Fibroblast of skin of left biceps (primary cell): Measurements from ENCODE around the gene CFAP299.
"Not testable (repeated sequence)": the region's sequence is repeated elsewhere in the genome, so short reads cannot be mapped to it uniquely, and the experiment has no call there.

Experiments
- DNase-seq, 2 experiments: peaks; one replicate each; pipeline ENCODE4 v3.0.0-alpha.2; 2013; ENCODE audit warnings: low read depth in 2 of 2

The CFAP299 gene

DNA sequence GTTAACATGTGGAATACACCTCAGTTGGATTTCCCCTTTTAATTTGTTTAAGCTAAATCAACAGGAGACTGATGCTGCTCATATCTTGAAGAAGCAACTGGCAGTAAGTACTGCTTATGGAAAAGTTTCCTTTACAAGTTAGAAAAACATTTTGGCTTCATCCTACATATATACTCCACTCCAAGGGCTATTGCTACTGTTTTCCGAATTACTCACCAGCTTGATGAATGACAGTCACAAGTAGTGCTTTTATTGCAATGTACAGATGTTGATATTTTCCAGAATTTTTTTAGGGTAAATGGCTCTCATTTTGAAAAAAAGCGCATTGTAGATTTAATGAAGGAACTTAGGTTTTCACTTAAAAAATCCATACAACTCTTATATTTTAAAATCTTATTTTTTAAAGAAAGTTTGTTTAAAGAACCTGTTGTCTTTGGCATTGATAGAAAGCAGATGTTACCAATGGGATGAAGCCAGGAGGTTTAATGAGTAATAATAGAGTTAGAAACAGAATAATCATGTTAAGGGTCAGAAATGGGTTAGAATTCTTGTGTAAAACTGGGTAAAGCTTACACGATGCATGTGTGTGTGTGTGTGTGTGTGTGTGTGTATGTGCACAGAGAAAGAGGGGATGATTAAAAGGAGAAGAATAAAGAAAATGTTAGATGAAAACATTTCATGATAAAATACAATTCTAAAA is 272.9 kb downstream of the CFAP299 start:
- peak; percentile 8 to 13 for DNase-seq

DNA sequence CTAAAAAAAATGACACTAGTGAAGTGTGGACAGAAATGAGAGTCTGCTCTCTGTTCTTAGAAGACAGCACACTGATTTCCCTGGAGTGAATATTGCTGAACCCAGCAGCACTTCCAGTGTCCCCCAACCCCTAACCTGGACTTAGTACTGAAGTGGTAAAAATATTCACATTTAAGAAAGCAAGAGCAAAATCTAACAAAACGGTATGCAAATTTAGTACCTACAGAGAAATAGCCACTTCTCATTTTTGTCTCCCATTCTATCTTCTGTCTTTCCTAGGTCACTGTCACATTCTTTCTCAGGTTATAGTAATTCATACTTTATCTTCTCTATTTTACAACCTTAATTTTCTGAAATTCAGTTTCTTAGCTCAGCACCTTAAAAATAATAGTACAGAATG is 274.7 kb downstream of the CFAP299 start:
- no peak for DNase-seq

DNA sequence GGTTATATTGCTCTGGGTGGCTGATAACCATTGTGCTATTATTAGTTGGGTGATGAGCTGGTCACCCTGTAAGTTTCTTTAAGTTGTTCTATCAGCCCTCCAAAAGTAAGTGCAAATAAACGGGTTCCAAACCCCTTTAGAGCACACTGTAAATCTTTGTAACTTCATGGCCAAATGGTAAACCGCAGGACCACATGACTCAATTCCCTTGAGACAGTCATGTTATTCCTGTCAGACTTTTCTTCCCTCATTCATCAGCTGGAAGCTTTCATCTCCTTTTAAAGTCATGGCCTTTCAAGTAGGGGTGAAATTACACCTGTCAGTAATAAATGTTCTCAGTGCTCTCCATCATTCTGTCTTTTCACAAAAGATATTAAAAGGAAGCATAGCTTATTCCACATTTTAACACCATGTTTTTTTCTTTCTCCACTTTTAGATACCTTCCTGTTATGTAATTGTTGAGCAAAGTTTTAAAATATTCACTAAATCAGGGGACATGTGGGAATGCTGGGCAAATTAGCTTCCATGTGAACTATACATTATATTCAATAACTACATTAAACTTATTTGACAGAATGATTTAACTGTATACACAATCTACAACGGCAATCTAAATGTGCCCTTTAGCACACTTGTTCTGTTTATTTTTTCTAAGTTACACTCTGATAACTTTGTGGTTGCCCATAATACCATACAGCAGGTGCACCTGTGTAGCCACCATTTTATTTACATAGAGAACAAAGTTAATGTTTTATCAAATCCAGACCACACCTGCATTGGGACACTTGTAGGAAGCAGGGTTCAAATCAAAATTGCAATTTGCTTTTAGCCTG is 275.5 kb downstream of the CFAP299 start:
- peak; percentile 20 to 29 for DNase-seq

DNA sequence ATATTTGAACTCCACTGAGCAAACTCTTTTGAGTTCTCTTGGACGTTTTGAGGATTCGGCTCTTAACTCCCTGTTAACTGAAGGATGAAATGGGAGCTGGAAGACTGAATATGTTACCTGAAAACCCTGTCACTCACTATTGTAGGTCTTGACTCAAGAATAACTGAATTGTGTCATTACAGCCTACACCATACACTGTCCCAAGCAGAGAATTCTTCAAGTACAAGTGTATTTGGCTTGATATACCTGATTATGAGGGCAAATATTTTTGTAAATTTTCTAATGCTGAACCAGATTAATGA is 276.1 kb downstream of the CFAP299 start:
- DNase-seq = no peak

DNA sequence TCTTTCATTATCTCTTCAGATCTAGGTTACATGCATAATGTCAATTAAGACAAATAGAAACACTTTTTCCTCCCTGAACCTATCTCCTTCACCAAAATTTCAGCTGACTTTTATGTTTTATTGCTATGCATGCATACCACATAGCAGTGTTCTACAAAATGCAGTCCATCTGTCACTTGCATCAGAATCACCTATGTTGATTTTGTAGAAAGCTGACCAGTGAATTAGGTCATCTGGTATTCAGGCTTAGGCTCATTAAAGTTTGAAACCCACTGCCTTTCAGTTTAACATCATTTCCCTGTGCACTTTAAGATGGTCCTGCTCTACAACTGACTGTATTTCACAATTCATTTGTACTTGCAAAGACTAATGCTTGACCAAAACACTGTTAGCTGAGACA is 277.9 kb downstream of the CFAP299 start:
- DNase-seq = no peak

DNA sequence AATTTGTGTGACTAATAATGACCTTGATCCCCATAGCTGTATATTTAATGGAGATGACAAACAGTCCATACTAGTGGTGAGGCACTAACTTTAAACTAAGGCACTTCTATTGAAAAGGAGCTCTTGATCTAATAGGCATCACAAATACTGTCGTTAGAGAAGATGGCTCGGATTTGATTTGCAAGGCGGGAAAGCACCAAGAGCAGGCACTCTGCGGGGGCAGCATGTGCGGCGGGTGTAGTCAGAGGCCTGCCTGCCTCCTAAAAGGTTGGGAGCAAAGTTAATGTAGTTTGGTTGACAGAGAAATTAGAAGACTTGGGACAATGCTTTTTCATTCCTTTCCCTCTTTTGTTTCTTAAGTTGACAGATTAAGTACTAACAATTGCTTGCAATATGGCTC is 278.8 kb downstream of the CFAP299 start:
- no peak for DNase-seq

DNA sequence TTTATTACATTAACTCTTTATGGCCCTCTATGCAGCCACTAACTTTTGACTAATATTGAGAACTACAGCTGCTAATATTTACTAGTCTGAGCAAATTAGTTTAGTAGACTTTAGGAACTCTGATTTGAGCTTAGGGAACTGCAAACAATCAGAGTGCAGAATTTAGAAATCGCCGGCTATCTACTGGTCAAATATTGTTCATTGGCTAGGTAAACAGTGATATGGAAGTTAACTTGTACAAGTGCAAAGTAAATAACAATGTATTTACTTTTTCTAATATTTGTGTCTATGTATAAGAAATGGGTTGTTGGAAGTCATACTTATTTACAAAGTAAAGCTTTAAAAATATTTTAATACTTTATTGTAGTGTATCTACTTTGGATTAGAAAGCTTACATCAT is 279.6 kb downstream of the CFAP299 start:
- no peak for DNase-seq

DNA sequence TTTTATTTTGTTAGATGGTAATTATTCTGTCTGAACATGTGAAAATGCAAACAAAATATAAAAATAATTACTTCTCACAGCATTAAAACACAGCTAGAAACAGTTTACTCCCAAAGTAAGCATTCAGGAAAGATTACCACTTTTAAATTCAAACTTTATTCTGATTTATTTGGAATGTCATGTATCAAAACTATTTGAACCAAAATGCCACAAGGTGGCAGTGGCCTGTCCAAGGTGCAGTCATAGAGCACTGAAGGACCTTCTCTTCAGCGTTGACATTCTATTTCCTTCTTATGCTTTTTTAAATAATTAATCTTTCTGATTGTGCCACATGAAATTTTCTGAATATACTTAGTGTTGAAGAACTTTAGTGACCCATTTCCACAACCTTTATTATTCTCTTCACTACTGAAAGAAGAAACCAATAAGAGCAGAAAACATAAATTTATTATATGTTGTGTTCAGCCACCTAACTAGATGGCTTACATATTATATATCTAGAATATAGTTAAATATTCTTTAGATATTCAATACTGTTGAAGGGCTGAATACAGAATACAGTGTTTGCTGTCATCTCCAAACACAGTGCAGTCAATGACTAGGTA is 283.6 kb downstream of the CFAP299 start:
- no peak for DNase-seq

DNA sequence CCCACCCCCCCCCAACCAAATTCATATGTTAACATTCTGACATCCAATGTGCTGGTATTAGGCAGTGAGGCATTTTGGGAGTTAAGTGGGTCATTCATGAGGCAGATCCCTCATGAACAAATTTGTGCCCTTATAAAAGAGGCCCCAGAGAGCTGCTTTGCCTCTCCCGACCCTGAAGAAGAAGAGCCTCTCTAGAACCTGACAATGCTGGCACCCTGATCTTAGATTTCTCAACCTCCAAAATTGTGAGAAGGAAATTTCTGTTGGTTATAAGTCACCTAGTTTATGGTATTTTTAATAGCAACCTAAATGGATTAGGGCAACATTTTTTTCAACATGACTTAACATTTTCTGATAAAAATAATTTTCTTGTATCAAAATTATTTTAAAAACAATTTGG is 296.3 kb downstream of the CFAP299 start:
- no peak for DNase-seq

DNA sequence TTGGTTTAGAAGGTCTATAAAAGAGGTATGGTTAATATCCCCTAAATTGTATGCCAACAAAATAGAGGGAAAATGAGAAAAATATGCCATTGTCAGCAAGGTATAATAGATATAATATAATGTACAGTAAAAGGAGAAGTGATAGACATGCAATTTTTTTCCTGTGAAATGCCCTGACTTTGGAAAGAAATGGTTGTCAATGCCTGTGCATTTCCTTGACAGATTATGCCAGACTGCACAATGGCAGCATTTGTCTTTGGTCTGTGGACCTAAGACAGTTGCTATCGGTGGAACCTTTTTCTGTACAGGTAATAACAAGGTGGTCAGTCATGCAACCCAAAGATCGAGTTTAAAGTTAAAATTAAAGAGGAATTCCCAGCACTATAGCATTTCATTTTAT is 301.7 kb downstream of the CFAP299 start:
- DNase-seq = no peak

DNA sequence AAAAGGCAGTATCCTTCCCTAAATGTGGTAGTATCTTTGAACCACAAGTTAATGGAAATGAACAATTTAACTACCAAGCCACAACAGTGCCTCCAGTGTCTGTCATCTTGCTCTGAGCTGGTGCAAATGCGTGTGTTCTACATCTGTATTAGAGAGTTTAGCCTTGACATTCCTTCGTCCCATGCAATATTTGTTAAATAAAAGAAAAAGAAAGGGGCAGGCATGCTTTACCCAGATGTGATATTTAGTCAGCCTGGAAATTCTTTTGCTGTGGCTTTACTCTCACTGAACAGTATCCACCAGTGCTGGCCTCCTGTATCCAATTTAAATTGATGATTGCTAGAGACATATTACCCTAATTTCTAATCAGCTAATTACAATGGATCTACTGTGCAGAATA is 310.5 kb downstream of the CFAP299 start:
- no peak for DNase-seq

DNA sequence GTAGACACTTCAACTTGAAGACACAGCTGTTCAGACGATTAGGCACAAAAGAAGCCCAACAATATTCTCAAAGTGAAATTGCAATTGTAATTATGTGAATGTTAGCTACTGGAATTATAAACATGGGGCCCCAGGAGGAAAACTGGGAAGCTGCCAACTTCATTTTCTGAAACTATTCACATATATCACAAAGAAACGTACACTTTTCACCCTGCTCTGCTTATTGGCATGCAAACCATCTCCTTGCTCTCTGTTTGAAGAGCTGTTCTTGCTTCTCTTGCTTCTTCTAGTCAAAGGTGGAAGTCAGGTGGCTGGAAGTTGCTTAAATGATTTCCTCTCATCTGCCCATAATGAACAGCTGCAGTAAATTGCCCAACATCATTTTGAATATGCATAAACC is 320.1 kb downstream of the CFAP299 start:
- no peak for DNase-seq

DNA sequence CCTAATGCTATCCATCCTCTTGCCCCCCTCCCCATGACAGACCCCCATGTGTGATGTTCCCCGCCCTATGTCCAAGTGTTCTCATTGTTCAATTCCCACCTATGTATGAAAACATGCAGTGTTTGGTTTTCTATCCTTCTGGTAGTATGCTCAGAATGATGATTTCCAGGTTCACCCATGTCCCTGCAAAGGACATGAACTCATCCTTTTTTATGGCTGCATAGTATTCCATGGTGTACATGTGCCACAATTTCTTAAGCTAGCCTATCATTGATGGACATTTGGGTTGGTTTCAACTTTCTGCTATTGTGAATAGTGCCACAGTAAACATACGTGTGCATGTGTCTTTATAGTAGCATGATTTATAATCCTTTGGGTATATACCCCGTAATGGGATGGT is 334.6 kb downstream of the CFAP299 start:
- not testable (repeated sequence) for DNase-seq

DNA sequence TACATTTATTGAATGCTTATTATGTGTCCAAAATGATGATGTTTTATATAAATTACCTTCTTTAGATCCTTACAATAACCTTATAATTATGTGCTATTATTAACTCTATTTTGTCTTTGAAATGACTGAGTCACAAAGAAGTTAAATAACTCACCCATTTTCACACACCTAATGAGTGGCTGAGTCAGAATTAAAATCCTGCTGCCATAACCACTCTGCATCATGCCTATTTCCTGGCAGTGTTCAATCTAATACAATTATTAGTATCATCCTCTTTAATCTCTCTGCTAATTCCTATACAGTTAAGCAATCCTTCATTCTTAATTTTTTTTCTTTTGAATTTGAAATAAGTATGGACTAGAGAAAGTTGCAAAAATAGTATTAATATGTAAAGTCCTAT is 342.9 kb downstream of the CFAP299 start:
- no peak for DNase-seq

DNA sequence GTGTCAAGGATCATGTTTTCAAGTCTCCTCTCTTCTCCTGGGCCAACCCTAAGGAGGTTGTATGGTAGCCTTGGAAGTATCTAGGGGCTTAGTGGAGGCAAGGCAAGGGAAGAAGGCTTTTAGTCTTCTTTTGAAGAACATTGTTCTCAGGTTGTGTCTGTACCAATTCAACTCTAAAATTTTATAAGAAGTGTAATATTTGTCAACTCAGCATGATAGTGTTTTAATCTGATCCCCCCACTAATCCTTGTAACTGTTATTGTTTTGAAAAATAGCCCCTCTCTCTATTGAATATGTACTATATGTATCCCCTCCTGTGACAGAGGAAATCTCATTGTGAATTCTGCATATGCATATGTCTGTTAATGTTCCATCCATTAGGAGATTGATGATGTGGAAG is 345.4 kb downstream of the CFAP299 start:
- no peak for DNase-seq

DNA sequence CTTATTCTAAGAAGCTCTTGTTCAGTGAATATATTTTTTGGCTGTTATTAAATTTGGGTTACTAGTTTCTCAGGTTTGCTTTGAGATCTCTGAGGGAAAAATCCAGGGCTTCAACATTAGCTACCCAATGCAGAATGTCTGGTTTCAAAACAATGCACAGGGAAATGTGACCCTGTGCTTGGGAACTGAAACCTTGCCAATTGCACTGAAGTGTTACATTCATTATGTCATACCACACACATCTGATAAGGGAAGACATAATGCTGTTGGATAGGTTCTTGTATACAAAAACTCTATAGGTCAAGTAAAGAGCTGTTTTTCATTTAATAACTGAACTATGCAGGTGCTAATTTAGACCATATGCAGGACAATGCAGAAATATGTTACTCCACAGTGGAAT is 349.7 kb downstream of the CFAP299 start:
- no peak for DNase-seq

DNA sequence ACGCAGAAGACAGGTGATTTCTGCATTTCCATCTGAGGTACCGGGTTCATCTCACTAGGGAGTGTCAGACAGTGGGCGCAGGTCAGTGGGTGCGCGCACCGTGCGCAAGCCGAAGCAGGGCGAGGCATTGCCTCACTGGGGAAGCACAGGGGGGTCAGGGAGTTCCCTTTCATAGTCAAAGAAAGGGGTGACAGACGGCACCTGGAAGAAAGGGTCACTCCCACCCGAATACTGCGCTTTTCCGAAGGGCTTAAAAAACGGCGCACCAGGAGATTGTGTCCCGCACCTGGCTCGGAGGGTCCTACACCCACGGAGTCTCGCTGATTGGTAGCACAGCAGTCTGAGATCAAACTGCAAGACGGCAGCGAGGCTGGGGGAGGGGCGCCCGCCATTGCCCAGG is 352.2 kb downstream of the CFAP299 start:
- not testable (repeated sequence) for DNase-seq

DNA sequence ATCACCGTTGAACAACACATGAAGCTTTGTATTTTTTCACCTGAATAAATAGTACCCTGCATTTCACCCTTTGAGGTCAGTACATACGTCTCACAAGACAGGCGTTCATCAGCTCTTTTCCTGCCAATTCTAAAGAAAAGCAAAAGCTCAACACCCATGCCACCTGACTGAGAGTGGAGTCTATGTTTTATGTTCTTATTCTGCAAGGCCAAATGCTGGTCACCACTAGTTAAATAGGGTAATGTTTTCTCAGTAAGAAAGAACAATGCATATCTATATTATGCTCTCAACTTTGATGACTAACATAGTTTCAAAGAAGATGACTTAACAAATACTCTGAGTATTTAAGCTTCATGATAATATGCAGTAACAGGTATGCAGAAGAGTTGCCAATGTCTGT is 358.6 kb downstream of the CFAP299 start:
- no peak for DNase-seq

DNA sequence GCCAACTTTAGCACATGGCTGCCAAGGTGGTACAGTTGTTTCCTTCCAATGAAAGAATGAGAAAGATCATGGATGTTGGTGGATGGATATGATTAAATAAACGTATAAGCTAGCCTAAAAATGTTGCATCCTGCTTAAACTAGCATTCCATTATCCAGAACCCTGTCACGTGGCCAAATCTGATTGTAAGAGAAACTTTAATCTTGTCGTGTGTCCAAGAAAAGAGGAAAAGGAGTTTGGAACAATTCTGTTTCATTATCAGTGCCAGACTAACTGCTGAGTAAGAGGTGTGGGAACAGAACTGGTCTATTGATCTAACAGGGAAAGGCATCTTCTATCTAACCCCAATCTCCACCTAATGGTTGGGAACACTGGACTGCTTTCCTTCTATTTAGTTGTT is 369.8 kb downstream of the CFAP299 start:
- DNase-seq = no peak

DNA sequence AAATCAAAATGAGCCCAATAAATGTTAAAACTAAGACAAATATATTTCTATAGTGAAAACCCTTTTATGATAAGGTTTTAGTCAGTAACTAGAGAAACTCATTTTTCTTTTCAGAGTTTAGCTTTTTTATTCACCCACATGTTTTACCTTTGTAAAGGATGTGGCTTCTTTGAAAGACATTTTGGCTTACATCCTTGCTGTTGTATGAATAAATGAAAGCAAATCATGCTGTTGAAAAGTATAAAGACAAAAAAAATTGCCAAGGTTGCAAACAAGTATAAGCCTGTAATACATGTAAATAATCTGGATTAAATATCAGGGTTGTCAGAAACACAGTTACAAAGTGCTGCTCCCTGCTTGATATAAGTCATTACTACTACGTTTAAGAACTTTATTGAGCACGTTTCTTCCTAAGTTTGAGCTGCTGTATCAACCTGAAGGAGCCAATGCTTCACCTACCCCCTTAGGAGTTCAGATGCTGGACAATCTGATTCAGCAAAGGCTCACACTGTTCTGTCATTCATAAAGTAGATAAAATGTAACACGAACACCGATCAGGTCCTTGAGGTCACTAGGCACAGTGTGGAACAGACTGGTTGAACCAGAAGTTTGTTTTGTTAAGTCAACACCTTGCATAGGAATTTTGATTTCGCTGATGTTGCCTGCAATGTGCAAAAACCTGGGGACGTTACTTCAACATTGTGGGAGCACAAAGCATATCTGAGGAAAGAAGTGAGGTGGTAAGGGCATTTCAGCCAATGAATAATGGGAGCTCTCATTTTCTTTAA is 373.7 kb downstream of the CFAP299 start:
- DNase-seq = no peak

DNA sequence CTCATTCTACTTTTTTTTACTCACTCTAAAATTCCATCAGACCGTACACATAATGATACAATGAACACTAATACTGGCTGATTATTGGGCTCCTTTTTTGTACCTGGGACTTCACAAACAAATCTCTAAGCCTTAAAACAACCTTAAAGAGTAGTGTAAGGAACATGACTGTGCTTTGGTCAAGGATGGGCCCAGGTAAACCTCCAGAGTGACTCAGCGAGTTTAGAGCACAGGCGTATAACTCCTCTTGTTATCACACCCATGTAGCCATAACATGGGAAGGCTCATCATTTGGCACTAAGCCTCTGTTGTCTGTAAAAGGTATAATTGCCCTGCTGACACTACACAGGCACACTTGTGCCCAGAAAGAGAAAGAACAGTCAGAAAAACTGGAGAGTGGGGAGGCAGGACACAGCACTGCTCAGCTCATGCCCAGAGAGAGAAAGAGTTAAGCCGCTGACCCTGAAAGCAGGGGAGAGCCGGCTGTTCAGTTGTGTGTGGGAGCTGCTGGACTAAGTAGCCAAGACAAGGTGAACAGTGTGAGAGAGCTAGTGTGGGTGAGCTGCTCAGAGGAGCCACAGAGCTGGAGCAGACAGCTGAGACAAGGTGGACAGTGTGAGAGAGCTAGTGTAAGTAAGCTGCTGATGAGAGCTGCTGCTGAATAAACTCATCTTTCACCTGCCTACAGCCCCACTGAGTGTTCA is 375.4 kb downstream of the CFAP299 start:
- DNase-seq = no peak

DNA sequence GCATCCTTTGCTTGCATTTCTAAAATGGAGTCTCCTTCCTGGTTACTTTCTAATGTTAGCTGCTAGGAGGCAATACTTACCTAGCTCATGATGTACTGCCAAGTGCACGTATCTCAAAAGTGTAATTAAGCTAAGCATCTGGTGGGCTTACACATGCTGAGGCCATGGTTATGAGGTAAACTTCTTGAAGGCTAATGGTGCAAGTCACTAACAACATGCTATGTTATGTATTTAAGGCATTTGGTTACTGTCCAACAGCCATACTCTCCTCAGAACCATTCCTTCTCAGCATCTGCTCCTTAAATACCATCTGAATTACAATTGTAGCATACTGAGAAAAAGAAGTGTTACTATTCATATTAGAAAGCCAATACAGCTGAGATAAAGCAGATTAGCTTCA is 376.4 kb downstream of the CFAP299 start:
- peak; percentile 15 to 24 for DNase-seq
